GM18498 (cell line): ENCODE measurements around the gene NOS3.

Source experiments
- ATAC-seq: cut with Tn5 transposase; IDR thresholded peaks from one replicate; pipeline ENCODE4 v1.9.1; 2021; ENCODE audit warnings: mild to moderate bottlenecking, moderate library complexity; ENCODE audit not compliant: unreplicated experiment

NOS3 gene

DNA sequence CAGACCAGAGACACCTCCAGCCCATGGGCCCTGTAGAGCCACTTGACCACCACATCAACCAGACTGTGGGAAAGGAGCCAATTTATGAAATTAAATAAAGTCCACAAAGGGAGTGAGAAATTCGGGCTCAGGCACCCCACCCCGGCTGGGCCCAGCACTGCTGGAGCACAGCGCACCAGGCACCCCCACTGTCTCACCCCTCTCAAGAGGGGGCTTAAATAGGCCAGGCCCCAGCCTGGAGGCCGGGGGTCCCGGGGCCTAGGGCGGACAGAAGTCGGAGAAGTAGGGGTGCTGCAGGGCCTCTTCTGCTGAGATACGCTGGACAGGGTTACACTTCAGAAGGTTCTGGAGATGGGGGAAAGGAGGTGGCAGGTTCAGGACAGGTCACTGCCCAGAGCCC is 62.9 kb downstream of the NOS3 start:
- ATAC-seq, result no peak

DNA sequence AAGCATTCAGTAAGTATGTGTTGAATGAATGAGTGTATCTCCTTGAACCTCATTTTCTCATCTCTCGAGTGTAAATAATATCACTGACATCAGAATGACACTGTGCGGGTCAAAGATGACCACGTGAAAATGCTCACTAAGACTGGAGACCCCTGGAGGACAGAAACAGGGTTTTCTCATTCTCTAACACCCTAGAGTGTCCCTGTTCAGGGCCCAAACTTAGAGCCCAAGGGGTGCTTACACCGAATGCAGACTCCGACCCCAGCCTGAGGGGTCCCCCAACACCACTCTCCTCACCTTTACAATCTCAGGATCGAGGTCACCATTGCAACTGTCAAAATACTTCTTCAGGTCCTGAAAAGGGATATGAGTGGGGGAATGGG is 65.5 kb downstream of the NOS3 start:
- no peak for ATAC-seq

DNA sequence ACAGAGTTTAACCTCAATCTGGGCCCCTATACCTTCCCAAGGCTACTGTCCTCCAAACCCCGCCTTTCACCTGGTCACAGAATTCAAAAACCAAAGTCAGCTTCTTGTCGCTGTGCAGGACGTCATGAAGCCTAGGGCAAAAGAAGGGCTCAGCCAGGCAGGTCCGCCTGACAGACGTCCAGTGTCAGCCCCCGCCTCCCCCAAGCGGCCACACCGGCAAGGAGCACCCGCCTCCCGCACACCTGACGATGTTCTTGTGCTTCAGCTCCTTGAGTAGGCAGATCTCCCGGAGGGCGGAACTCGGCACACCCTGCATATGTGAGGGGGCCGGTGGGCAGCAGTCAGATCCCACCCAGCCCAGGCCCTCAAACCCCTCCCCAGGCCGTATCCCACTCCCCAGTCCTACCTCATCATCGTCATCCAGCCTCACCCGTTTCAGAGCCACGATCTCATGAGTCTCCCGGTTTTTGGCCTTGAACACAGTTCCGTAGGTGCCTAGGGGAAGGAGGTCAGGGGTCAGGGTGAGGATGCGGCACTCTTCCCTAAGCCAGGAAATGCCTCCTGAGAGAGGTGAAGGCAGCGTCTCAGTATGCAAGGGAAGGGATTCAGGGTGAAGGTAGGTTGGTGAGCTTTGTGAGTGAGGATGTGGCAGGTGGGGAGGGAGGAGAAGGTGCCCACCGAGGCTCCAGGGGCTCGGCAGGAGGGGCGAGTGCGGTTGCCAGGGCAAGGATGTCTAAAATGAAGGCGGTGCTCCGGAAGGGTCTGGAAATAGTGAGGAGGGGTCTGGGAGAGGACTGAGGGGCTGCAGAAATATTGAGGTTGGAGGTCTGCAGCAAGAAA is 66.1 kb downstream of the NOS3 start:
- ATAC-seq, result no peak

DNA sequence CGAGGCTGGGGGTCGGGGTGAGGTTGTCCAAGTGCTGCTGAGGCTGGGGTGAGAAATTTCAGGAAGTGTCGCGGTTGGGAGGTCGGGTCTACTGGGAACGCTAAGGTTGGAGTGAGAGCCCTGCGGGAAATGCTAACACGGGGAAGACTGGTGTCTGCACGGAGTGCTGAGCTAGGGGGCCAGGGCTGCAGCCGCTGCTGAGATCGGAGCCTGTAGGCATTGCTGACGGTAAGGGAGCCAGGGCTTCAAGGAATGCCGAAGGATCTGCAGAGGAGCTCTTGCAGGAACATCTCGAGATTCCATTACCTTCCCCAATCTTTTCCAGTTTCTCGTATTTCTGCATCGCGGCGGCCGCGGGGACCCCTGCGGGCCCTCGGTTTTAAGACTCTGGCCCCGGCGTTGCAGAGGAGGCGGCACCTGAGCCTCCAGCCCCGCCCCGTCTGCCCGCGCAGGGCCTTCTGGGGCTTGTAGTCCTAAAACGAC is 66.7 kb downstream of the NOS3 start, which contains the start of gene CDK5:
CDK5 (minus strand) TSS at position 392 of the 483 bp plus-strand sequence; CDS start at position 343, 49 bp downstream.
- peak; percentile 10 for ATAC-seq

DNA sequence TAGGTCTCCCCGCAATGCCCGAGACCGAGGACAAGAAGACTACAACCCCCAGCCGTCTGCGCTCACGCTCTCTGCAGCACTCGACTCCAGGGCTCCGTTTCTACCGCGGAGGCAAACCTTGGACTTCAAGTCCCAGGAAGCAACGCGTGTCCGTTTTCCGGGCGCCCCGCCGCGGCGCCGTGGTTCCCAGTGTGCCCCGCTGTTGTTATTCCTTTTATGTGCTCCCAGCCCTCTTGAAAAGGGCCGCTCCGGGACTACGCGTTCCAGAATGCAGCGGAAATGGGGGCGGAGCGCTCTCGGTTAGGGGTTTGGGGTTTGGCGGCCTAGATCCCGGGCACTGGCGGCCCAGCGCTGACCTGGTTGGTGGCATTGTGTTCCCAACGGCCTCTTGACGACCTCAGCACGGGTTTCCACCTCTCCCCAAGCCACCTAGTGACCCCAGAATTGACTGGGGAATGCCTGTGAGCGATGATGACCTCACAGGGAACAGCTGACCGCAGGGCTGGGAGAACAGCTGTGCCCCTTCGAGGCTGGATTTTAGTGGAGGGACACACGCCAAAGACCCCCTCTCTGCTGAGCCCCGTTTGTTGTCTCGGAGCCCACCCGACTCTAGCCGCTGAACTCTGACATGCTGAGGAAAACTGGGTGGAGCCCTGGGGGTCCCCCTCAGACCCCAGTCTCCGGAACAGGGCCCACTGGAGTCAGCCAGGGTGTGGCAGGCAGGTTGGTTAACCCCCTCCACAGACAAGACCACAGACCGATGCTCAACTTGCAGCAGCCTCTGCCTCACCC is 67.4 kb downstream of the NOS3 start:
- ATAC-seq, result peak; percentile 89

DNA sequence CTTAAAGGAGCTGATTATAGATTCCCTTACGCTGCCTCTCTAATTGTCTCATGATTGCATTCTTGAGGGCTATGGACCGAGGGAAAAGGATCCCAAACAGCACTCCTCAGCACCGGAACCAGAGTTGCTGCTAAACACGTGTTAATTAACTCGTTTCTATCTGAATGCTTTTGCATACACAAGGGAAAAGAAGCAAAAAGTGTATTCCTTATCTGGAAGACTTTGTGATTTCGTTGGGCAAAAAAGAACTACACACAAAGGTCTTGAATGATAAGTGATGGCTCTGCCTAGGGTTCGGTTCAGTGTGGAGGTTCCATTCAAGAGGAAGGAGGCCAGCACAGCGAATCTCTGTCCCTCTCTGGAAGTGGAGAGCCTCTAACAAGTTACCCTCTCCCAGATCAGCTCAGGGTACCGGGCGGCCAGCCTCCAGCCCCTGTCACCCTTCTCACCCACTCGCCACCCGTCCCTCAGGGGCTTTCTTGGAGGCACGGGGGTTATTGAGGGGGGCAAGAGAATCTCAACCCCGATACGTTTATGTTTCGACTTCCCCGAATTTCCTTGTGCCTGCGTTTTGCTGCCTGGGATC is 68.1 kb downstream of the NOS3 start:
- no peak for ATAC-seq

DNA sequence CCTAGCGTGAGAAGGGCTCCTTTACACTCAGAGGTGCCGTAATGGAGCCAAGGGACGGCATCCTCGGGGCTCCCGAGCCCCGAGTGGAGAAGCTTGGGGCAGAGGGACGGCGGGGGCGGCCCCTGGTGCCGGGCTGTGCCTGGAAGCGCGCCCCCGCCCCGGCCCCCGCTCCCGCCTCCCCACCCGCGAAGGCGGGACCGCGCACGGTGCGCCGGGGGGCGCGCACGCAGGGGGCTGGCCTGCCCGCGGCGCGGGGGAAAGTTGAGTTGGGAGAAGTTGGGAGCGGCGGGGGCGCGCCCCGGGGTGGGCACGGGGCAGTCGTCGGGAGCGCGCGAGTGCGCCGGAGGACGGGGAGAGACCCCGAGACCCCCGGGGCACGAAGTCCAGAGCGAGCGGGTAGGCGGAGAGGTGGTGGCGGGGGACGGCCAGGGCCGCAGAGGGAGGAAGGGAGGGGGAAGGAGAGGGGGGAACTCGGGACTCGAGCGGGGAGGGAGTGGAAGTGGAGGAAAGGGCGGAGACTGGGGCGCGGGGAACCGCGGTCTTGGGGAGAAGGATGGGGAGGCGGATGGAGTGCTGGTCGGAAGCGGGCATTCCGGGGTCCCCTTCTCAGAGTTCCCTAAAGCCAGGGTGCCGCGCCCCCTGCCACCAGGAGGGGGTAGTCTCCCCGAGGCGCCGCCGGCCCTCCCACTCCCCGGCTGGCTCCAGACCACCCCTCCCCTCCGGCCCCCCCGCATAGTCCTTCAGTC is 68.7 kb downstream of the NOS3 start, which contains the start of gene SLC4A2:
SLC4A2 (plus strand) TSS at position 223 of the 746 bp plus-strand sequence. CDS start 2,399 bp downstream, outside the sequence.
- ATAC-seq, result peak; percentile 35

DNA sequence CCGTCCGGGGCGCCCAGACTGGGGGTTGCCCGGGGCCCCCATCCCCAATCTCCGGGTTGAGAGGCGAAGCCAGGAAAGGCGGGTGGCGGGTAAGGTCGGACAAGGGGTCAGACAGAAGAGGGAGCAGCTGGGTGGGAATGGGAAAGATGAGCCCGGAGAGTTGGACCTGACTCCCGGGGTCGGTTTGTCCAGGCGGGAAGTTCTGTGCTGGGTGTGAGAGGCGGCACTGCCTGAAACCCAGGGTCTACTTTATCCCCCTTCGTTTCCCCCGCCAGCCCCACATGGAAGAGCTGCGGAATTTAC is 69.2 kb downstream of the NOS3 start:
- ATAC-seq, result no peak

DNA sequence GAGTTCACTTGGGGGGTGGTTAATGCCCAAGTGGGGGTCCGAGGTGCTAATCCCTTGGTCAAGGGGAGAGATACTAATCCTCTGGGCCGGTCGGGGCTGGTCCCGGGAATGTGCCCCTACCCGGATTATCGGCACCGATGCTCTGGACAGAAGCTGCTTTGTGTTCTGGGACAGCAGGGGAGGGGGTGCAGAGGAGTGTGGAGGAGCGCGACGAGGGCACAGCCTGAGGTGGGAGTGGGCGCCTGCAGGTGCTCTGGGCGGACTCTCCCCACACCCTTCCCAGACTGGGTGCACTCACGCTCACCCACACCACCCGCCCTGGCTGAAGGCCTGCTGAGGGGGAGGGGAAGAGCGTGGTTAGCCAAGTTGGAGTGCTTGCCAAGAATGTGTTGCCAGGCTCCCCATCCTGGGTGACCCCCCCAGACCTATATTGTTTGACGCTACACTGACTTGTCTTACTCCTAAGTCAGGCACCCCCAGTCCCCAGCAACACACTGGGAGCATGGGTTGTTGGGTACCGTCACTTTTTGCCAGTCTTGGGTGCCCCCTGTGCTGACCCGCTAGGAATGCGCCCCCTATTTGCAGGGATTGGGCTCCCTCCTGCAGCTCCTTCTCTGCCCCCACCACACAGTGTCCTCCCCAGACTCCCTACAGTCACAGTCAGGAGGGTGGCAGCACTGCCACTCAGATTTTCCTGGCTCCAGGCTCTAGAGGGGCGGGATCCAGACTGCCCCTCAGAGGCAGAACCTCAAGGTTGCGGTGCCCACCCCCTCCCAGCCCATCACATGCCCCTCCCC is 69.8 kb downstream of the NOS3 start:
- ATAC-seq, result no peak

DNA sequence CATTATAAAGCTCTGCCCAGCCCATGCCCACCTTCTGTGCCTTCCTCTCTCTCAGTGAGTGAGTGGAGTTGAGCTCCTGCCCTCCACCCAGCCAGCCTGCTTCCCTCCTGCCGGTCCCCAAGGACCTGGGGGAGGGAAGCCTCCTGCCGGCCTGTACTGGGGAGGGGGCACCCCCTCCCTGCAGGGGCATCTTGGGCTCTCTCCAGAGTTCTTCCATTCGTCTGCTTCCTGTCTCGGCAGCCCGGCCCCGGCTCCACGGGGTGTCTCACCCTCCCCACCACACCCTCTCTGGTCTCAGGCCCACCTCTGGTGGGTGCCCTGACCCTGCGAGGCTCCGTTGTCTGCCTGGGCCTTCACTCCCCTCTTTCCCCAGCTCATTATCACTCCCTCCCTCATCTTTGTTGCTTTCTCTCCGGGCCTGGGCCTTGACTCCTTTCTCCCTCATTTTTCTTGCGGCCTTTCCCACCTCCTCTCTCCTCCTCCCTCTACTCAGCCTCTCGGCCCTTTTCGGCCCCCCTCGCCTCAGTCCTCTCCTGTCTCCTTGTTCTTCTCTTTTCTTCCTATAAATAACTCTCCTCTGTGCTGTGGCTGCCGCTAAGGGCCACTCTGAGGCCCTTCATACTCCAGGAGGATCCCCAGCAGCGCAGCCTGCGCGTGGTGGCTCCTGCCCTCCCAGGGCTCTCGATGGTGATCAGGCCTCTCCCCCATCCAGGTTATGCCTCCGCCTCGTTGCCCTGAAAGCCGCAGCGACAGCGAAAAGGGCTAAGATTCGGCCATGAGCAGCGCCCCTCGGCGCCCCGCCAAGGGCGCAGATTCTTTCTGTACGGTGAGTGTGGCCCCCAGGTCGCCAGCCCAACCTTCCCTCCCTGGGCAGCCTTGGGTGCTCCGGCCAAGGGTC is 70.6 kb downstream of the NOS3 start:
- no peak for ATAC-seq

DNA sequence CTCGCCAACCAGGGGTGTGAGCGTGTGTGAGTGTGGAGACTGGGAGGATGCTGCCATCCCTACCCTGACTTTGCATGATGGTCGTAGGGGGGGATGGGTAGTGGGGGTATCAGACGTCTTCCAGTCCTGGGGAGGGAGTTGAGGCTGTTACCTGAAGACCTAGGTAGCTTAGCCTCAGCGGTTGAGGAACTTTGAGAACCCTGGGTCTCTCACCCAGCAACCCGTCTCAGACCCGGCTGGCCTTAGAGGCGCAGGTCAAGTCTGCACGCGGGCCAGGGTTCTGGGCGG is 71.2 kb downstream of the NOS3 start:
- no peak for ATAC-seq

DNA sequence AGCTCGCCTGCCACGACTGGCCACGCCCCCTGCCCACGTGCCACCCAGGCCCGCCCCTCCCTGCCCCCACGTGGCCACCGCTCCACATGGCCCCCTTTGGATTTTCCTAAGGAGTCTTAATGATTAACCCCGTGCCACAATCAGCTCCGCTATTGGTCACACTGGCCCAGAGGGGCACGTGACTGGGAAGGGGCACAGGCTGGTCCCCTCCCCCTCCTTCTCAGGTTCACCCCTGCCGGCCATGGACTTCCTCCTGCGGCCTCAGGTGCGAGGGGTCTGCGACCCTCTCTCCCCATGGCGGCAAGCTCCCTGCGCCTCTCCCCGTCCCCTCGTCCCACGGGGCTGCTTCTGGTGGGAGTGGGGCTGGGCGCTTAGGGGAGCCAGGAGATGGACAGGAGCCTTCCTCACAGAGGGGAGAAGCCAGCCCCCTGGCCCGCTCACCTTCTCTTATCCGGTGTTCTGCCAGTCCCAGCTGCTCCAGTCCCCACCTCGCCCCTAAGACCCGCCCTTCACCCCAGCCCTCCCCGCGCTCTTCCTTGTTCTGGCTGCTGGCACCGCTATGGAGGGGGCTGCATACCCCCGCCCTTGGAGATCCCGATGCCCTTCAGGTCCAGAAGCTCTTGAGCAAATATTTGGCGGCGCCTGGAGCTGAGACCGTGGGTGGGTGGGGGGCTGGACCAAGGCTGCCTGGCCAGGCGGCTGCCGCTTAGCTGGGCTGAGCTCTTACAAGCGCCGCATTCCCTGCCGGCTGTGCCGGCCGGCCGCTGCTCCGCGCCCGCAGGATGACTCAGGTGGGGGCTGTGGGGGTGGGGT is 71.8 kb downstream of the NOS3 start:
- no peak for ATAC-seq

DNA sequence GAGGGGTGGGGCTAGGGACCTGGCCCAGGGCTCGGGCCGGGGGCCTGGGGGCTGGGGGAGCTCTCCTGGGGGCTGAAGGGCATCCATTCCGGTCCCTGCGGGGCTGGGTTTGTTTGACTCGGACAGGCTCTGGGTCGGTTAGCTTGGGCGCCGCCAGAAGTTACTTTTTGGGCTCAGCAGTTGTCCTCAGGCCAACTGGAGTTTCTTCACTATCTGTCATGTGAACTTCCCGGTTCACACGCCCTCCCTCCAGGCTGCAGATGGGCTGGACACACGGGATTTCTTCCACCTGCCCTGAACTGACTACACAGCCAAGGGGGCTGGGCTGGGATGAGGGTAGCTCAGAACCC is 72.4 kb downstream of the NOS3 start:
- ATAC-seq, result no peak
